Measurements from ENCODE around the gene CFDP1. TPM values are rescaled to one million over a fixed set of nuclear protein-coding genes. Genes with fewer than 3 reads are reported as not detected.
A peak's percentile ranks its signal among the peaks of the same experiment; 100 is the strongest.
"Not testable (repeated sequence)": the region's sequence is repeated elsewhere in the genome, so short reads cannot be mapped to it uniquely, and the experiment has no call there.

CFDP1 gene
- total RNA-seq, 2 experiments from 2014 or later = 38.9 to 41.6 TPM

DNA sequence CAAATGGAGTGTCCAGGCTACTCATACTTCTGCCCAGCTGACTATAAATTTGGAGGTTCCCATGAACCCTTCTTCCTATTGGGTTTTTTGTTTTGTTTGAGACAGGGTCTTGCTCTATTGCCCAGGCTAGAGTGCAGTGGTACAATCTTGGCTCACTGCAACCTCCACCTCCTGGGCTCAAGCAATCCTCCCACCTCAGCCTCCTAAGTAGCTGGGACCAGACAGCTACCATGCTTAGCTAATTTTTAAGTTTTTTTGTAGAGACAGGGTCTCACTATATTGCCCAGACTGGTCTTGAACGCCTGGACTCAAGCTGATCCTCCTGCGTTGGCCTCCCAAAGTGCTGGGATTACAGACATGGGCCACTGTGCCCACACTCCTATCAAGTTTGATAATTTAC is 152.3 kb downstream of the CFDP1 start:
- POLR2A ChIA-PET; H3K36me3 Mint-ChIP-seq (ENCODE audit: low read depth); H3K27ac Mint-ChIP-seq; ATAC-seq; DNase-seq; H3K4me1 Mint-ChIP-seq (ENCODE audit: low read depth); H3K4me3 Mint-ChIP-seq; H3K9me3 Mint-ChIP-seq (ENCODE audit: insufficient read depth): not testable (repeated sequence)
- CTCF ChIA-PET = interaction anchor here (0.6 to 0.8 kb wide), 2 partner anchors 48 to 81 kb away, joined by 3 read pairs; no protein-coding TSS in a partner anchor
- H3K27me3 Mint-ChIP-seq (ENCODE audit: low read depth) = peaks cover 58% of the 10 kb centered on the region

DNA sequence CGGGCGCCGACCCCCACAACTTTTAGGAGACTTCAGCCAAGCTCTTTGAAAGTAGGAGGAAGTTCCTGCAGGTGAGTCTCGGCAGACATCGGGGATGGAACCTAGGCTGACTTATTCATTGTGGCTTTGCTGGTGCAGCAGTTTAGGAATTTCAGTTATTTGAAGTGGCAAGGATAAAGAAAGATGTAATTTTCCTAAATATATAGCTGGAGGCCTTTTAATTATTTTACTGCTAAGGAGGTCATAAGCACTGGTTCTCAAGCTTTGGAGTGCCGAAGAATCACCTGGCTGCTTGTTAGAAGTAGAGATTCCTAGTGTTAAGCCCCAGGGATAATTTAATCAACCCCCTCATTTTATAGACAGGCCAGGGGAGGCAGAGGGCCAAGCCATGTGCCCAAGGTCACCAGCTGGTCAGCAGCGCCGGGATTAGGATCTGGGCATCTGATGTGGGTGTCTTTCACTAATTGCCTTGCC is 152.9 kb downstream of the CFDP1 start:
- ChIA-PET POLR2A (no interaction called here), CTCF (interaction anchor here (0.6 to 0.8 kb wide), 2 partner anchors 47 to 81 kb away, joined by 3 read pairs; no protein-coding TSS in a partner anchor)
- DNase-seq (no peak), ATAC-seq (no peak)
- Mint-ChIP-seq H3K9me3 (ENCODE audit: insufficient read depth) (no peaks in the 10 kb centered on the region), H3K36me3 (ENCODE audit: low read depth) (peaks cover 3% of the 10 kb centered on the region), H3K27ac (no peak overlapping the region), H3K27me3 (ENCODE audit: low read depth) (peaks cover 53% of the 10 kb centered on the region), H3K4me1 (ENCODE audit: low read depth) (no peaks in the 10 kb centered on the region), H3K4me3 (no peak overlapping the region)

GRCh38 chr16:75279305-75279704 is 154.0 kb downstream of the CFDP1 start:
- ChIA-PET CTCF (no interaction called here), POLR2A (no interaction called here)
- DNase-seq (no peak), ATAC-seq (no peak)
- Mint-ChIP-seq H3K27me3 (ENCODE audit: low read depth) (peaks cover 49% of the 10 kb centered on the region), H3K4me3 (no peak overlapping the region), H3K27ac (no peak overlapping the region), H3K36me3 (ENCODE audit: low read depth) (no peaks in the 10 kb centered on the region), H3K4me1 (ENCODE audit: low read depth) (no peaks in the 10 kb centered on the region), H3K9me3 (ENCODE audit: insufficient read depth) (no peaks in the 10 kb centered on the region)

- no peak for DNase-seq
- peaks cover 35% of the 10 kb centered on the region for H3K27me3 Mint-ChIP-seq (ENCODE audit: low read depth)
- CTCF ChIA-PET = no interaction called here
- H3K4me3 Mint-ChIP-seq = no peak overlapping the region
- POLR2A ChIA-PET = no interaction called here
- no peak overlapping the region for H3K27ac Mint-ChIP-seq
- no peaks in the 10 kb centered on the region for H3K36me3 Mint-ChIP-seq (ENCODE audit: low read depth)
- ATAC-seq = no peak
- no peaks in the 10 kb centered on the region for H3K4me1 Mint-ChIP-seq (ENCODE audit: low read depth)
- no peaks in the 10 kb centered on the region for H3K9me3 Mint-ChIP-seq (ENCODE audit: insufficient read depth)
Measured at GRCh38 chr16:75273054-75273925, 160.0 kb downstream of the CFDP1 start.

DNA sequence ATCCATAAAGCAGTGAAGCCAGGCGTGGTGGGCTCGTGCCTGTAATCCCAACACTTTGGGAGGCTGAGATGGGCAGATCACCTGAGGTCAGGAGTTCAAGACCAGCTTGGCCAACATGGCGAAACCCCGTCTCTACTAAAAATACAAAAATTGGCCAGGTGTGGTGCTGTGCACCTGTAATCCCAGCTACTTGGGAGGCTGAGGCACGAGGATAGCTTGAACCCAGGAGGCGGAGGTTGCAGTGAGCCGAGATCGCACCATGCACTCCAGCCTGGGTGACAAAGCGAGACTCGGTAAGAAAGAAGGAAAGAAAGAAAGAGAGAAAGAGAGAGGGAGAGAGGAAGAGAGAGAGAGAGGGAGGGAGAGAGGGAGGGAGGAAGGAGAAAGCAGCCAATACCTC is 160.7 kb downstream of the CFDP1 start:
- H3K36me3 Mint-ChIP-seq (ENCODE audit: low read depth); CTCF ChIA-PET; POLR2A ChIA-PET; DNase-seq; H3K9me3 Mint-ChIP-seq (ENCODE audit: insufficient read depth); H3K27ac Mint-ChIP-seq; H3K4me3 Mint-ChIP-seq; ATAC-seq; H3K4me1 Mint-ChIP-seq (ENCODE audit: low read depth): not testable (repeated sequence)
- peaks cover 31% of the 10 kb centered on the region for H3K27me3 Mint-ChIP-seq (ENCODE audit: low read depth)

GRCh38 chr16:75272097-75272551 is 161.2 kb downstream of the CFDP1 start:
- no peak overlapping the region for H3K27ac Mint-ChIP-seq
- H3K9me3 Mint-ChIP-seq (ENCODE audit: insufficient read depth) = no peaks in the 10 kb centered on the region
- DNase-seq (no peak), ATAC-seq (no peak)
- ChIA-PET CTCF (no interaction called here), POLR2A (no interaction called here)
- no peaks in the 10 kb centered on the region for H3K36me3 Mint-ChIP-seq (ENCODE audit: low read depth)
- no peak overlapping the region for H3K4me3 Mint-ChIP-seq
- peaks cover 26% of the 10 kb centered on the region for H3K27me3 Mint-ChIP-seq (ENCODE audit: low read depth)
- no peaks in the 10 kb centered on the region for H3K4me1 Mint-ChIP-seq (ENCODE audit: low read depth)

DNA sequence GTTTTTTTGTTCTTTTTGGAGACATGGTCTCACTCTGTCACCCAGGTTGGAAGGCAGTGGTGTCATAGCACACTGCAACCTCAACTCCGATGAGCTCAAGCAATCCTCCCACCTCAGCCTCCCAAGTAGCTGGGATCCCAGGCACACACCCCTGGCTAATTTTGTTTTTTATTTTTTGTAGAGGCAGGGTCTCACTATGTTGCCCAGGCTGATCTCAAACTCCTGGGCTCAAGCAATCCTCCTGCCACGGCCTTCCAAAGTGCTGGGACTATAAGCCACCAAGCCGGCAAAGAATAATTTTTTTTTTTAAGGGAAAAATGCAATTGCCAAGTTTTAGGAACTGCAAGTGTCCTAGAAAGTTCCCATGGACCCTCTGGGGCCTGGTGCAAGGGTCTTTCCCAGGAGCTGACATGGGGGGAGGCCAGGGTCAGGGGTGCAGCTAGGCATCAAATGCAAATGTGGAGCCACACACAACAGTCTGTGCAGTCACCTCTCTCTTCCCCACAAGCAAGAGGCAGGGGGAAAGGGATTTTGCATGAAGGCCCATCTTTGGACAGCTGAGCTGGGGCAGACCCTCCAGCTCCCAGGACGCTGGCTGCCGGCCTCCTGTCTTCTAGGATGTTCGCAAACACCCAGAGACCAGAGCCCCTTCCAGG is 161.7 kb downstream of the CFDP1 start:
- no peak overlapping the region for H3K4me3 Mint-ChIP-seq
- ChIA-PET CTCF (no interaction called here), POLR2A (no interaction called here)
- H3K27ac Mint-ChIP-seq = no peak overlapping the region
- H3K4me1 Mint-ChIP-seq (ENCODE audit: low read depth) = peaks cover under 1% of the 10 kb centered on the region
- peaks cover 28% of the 10 kb centered on the region for H3K27me3 Mint-ChIP-seq (ENCODE audit: low read depth)
- ATAC-seq (no peak), DNase-seq (no peak)
- no peaks in the 10 kb centered on the region for H3K36me3 Mint-ChIP-seq (ENCODE audit: low read depth)
- H3K9me3 Mint-ChIP-seq (ENCODE audit: insufficient read depth) = no peaks in the 10 kb centered on the region

DNA sequence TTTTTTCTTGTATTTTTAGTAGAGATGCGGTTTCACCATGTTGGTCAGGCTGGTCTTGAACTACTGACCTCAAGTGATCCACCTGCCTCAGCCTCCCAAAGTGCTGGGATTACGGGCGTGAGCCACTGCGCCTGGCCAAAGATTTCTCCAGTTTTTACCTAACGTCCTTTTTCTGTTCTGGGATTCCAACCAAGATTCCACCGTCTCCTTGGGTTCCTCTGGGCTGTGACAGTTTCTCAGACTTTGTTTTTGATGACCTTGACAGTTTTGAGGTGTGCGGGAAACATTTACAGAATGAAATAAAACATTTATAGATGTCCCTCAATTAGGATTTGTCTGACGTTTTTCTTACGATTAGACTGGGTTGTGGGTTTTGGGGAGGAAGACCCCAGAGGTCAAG is 163.9 kb downstream of the CFDP1 start:
- H3K27me3 Mint-ChIP-seq (ENCODE audit: low read depth) = peaks cover 38% of the 10 kb centered on the region
- H3K27ac Mint-ChIP-seq; ATAC-seq; H3K4me1 Mint-ChIP-seq (ENCODE audit: low read depth); H3K36me3 Mint-ChIP-seq (ENCODE audit: low read depth); H3K9me3 Mint-ChIP-seq (ENCODE audit: insufficient read depth); DNase-seq; POLR2A ChIA-PET; H3K4me3 Mint-ChIP-seq; CTCF ChIA-PET: not testable (repeated sequence)

- H3K4me1 Mint-ChIP-seq (ENCODE audit: low read depth) = peaks cover 3% of the 10 kb centered on the region
- no peak for DNase-seq
- H3K36me3 Mint-ChIP-seq (ENCODE audit: low read depth) = no peaks in the 10 kb centered on the region
- ChIA-PET CTCF (interaction anchor here (1.3 kb wide), 1 partner anchor 69 kb away, joined by 3 read pairs; no protein-coding TSS in a partner anchor), POLR2A (no interaction called here)
- H3K4me3 Mint-ChIP-seq = no peak overlapping the region
- no peaks in the 10 kb centered on the region for H3K9me3 Mint-ChIP-seq (ENCODE audit: insufficient read depth)
- no peak overlapping the region for H3K27ac Mint-ChIP-seq
- ATAC-seq = no peak
- H3K27me3 Mint-ChIP-seq (ENCODE audit: low read depth) = peaks cover 43% of the 10 kb centered on the region
Measured at GRCh38 chr16:75267631-75268264, 165.6 kb downstream of the CFDP1 start.

GRCh38 chr16:75266738-75267630 is 166.3 kb downstream of the CFDP1 start:
- POLR2A ChIA-PET = no interaction called here
- peaks cover 3% of the 10 kb centered on the region for H3K4me1 Mint-ChIP-seq (ENCODE audit: low read depth)
- no peaks in the 10 kb centered on the region for H3K36me3 Mint-ChIP-seq (ENCODE audit: low read depth)
- no peak overlapping the region for H3K4me3 Mint-ChIP-seq
- DNase-seq (no peak), ATAC-seq (no peak)
- H3K9me3 Mint-ChIP-seq (ENCODE audit: insufficient read depth) = no peaks in the 10 kb centered on the region
- CTCF ChIA-PET = no interaction called here
- peaks cover 44% of the 10 kb centered on the region for H3K27me3 Mint-ChIP-seq (ENCODE audit: low read depth)
- H3K27ac Mint-ChIP-seq = no peak overlapping the region

DNA sequence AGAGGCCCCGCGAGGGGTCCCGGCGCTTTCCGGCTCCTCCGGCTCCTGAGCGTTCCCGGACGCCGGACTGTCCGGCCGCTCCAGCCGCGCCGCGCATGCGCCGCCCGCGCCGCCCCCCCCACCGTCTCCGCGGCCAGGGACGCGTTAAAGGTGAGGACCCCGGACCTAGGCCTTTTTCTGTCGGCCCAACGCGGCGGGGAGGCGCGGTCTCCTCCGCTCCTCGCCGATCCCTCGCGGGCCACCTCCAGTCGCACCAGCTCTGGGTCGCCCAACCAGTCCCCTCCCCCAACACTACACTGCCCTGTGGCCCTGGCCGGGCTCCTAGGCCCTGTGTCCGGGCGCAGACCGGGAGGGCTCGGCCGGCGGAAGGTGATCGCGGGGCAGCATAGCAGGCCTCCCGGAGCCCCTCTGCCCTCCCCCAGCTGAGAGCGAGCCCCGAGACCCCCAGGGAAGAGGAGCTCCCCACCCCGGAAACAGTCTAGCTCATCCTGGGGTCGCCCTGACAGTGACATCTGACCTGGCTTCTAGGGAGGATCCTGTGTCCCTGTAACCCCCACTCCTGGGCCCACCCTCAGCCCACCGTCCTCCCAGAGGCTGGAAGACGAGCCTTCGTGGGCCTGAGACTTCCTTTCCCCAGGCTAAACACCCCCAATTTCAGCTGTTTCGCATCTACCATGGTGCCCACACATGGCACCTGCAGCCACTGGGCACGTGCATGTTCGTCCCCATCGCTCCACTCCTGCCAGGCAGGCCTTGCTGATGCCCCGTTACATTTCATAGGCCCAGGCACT is 167.2 kb downstream of the CFDP1 start:
- H3K36me3 Mint-ChIP-seq (ENCODE audit: low read depth) = no peaks in the 10 kb centered on the region
- H3K4me1 Mint-ChIP-seq (ENCODE audit: low read depth) = peaks cover 3% of the 10 kb centered on the region
- H3K9me3 Mint-ChIP-seq (ENCODE audit: insufficient read depth) = no peaks in the 10 kb centered on the region
- ChIA-PET CTCF (no interaction called here), POLR2A (no interaction called here)
- ATAC-seq (no peak), DNase-seq (no peak)
- H3K27me3 Mint-ChIP-seq (ENCODE audit: low read depth) = peaks cover 47% of the 10 kb centered on the region
- peak overlapping the region; percentile 23 for H3K4me3 Mint-ChIP-seq
- H3K27ac Mint-ChIP-seq = no peak overlapping the region

All from activated CD8-positive, alpha-beta T cell treated with anti-CD3 and anti-CD28 coated beads, Interleukin-2, amount 10 ng/mL, durations not matched to agents 7 days and 5 days (primary cell).